22Rv1 (cell line): ENCODE results near the gene MET.

Source experiments
- H3K27ac ChIP-seq: fragments of 450-650 bp; 2 replicates; pipeline ENCODE4 v1.5.1; 2017
- ZFX ChIP-seq: fragments of 450-650 bp; IDR thresholded peaks from 2 replicates; pipeline ENCODE4 v1.6.1; 2017; ENCODE audit warnings: antibody characterized with exemption, borderline replicate concordance
- TF ChIP-seq, protein P1 (sequence below): fragments of 450-650 bp; IDR thresholded peaks from 2 replicates; pipeline ENCODE4 v1.5.1; 2017; ENCODE audit warnings: mild to moderate bottlenecking

Gene MET

DNA sequence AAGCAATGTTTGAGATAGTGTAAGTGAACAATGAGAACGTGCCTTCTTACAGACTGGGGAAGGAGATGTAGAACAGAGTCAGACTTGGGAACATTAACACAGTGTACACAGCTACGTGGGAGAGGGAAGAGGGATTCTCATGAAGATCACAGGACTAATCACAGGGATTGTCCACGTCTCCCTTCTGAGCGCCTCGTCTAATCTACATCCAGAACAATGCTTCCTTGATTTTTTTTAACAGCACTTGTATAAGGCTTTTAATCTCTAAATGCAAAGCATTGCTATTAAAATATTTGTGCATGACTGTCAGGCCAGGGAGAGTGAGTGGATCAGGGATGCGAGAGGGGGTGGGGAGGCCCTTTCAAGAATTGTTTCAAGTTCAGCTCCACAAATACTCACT lies 62.7 kb downstream of the MET start:
- TF ChIP-seq, protein P1, sequence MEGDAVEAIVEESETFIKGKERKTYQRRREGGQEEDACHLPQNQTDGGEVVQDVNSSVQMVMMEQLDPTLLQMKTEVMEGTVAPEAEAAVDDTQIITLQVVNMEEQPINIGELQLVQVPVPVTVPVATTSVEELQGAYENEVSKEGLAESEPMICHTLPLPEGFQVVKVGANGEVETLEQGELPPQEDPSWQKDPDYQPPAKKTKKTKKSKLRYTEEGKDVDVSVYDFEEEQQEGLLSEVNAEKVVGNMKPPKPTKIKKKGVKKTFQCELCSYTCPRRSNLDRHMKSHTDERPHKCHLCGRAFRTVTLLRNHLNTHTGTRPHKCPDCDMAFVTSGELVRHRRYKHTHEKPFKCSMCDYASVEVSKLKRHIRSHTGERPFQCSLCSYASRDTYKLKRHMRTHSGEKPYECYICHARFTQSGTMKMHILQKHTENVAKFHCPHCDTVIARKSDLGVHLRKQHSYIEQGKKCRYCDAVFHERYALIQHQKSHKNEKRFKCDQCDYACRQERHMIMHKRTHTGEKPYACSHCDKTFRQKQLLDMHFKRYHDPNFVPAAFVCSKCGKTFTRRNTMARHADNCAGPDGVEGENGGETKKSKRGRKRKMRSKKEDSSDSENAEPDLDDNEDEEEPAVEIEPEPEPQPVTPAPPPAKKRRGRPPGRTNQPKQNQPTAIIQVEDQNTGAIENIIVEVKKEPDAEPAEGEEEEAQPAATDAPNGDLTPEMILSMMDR: no peak
- no peak for TF ChIP-seq ZFX
- no peak overlapping the region for H3K27ac ChIP-seq

DNA sequence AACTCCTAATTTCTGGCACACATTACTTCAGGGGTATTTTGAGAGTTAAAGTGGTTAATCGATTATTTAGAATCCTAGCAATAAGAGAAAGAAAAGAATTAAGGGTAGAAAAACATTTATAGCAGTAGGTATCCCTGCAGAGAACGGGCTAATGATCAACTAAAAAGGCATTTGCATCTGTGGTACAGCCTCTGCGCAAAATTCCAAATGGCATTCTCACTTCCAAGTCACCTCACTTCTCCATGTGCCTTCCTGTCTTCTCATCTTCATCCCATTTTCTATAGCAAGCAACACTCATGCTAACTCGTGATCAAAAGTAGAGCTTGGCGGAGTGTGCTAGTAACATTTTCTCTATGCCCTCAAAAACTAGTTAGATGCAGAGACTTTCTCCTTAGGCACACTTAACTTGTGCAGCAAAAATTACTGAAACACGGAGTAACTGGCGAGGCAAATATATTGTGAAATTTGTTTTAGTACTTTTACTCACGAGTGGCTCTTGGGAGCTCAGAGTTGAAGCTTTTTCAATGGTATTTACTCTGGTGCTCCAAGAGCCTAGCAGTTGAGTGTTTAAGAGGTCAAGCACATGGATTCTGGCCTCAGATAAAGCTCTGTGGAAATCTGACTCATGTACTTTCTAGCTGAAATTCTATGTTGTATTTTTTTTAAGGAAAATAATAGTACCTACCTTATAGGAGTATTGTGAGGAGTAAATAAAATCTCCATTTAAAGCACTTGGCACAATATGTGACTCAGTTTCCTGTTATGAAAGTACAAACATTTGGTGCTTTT lies 65.1 kb downstream of the MET start:
- TF ChIP-seq, protein P1: no peak
- TF ChIP-seq ZFX: no peak
- no peak overlapping the region for H3K27ac ChIP-seq

DNA sequence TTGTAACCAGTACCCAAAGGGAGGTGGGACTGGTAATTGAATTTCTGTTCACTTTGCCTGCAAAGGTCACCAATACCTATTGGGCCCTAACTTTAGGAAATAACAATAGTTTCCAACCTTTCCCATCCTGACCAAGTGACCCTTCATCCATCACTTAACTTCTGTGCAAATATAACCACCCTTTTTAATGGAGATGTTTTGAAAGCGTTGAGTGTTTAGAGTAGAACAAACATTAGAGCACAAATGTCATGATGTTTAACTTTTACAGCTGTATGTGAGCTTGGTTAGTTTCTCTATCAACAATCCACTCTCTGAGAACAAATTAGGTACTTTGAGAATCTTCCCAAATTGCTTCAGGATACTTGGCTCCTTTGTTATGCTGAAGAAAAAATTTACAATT lies 66.4 kb downstream of the MET start:
- TF ChIP-seq, protein P1: no peak
- no peak for TF ChIP-seq ZFX

DNA sequence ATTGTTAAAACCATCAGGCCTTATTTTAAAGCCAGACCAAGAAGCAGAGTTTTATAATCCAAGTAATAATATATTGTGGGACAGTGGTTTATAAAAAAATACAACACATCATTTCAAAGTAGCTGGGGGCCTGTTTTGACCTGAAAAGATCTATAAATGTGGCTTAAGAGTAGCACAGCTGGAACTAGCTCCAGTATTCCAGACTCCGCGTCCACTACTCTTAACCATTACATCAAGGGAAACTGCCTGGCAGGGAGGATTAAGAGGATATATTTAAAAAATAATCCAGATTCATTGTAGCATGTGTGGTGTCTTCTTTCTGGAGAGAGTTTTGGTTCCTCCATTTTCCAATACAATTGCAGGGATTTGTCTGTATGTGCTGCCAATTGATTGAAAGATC lies 67.3 kb downstream of the MET start:
- TF ChIP-seq, protein P1: no peak
- no peak for TF ChIP-seq ZFX
- H3K27ac ChIP-seq: no peak overlapping the region

More for the DNA sequence above, 66.4 kb downstream of the MET start:
- no peak overlapping the region for H3K27ac ChIP-seq

DNA sequence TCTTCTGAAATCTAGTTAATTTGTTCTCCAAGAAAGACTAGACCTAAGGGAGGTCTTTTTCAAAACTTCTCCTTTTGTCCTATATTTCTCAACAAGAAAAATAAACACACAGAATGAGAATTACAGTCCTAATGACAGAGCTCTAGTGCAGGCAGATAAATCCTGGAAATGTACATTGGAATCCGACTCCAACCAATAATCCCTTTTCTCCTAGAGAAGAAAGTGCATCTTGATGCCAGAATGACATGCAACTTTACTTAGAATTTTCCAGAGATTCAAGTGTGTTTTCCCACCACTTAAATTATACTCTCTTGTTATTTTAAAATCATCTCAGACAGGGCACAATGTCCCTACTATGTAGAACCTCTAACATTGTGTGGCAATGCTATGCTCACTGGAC lies 68.2 kb downstream of the MET start:
- H3K27ac ChIP-seq: no peak overlapping the region
- TF ChIP-seq, protein P1: no peak
- no peak for TF ChIP-seq ZFX

DNA sequence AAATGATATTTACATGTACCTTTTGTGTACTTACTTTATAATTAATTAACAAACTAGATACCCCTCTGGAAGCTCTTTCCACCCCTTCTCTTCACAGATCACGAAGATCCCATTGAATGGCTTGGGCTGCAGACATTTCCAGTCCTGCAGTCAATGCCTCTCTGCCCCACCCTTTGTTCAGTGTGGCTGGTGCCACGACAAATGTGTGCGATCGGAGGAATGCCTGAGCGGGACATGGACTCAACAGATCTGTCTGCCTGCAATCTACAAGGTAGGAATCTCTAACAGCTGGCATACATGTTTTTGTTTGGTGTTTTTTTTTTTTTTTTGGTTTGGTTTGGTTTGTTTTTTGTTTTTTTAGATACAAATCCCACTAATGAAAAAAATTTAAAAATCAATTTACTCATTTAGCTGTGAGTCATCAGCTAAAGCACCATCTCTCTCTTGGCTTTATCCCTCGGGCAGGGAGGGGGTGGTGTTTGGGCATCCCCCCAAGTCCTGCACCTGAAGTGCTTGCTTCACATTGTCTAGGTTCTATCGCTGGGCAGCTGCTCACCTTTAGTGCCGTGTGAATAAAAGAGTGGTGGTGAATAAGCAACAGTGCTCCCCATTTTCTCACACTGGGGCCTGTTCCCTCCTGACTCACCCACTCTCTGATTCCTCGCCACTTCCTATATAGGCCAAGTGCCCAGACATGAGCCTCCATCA lies 68.9 kb downstream of the MET start:
- TF ChIP-seq, protein P1: no peak
- TF ChIP-seq ZFX: no peak
- no peak overlapping the region for H3K27ac ChIP-seq

DNA sequence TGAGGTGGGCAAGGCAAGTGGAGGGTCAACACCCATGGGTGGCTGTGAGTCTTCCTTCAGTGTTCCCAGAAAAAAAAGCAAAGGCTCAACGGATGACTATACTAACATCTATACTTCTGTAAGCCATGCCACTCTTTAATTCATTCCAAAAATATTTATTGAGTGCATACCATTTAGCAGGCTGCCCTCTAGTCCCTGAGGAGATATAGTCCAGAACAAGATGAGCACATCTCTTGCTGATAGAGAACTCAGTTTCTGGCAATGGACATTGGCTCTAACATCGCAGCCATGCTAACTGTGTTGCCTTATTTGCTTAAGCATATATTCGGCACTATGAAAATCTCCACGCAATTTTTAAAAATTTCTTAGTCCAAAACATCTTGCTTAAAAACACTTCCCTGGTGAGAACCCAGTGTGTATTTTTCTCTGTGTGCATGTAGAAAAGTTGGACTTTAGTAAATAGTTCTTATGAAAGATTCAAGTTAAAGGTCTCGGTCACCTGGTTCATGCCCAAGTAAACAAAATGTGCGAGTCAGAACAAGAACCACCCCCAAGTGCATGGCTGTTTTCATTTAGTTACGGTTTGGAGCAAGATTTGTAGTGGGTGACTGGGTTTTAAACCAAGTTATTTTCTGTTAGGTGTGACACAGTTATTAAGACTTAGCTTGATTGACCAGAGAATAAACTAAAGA lies 69.8 kb downstream of the MET start:
- TF ChIP-seq, protein P1: no peak
- TF ChIP-seq ZFX: no peak
- H3K27ac ChIP-seq: no peak overlapping the region
